ENCODE results near the gene RAB22A. TPM values are rescaled to one million over a fixed set of nuclear protein-coding genes. Genes with fewer than 3 reads are reported as not detected.

The RAB22A gene
- total RNA-seq, 4 donors from 2014 or later: 4.2 to 25.9 (median 20.7) TPM

GRCh38 chr20:58388028-58388601 lies 78.6 kb downstream of the RAB22A start:
- H3K27me3 ChIP-seq: no peaks in the 10 kb centered on the region
- H3K4me1 ChIP-seq: peaks cover 11 to 29% (median 21%) of the 10 kb centered on the region in 4 donors
- WGBS, 2 donors (ENCODE audit: low coverage in 1 of 2): 63 to 65% methylated on average over 4 of the region's 4 CpGs
- DNase-seq: no peak
- in situ Hi-C loops (cut with MboI; ENCODE audit: low pct_ligation_motif_present in 1 of 4, low pct_unique_long_range_greater_than_20kb in 1 of 4, low sequenced_read_pairs in 3 of 4): no loop called here
- TF ChIP-seq CTCF (IDR thresholded peaks at IDR 0.05) (no peak), EP300 (IDR thresholded peaks at IDR 0.05; ENCODE audit: low read depth) (no peak), POLR2AphosphoS5 (IDR thresholded peaks at IDR 0.05) (no peak), POLR2A (IDR thresholded peaks at IDR 0.05) (no peak)
- H3K9me3 ChIP-seq: no peaks in the 10 kb centered on the region
- H3K36me3 ChIP-seq: no peaks in the 10 kb centered on the region
- H3K4me3 ChIP-seq: peak overlapping the region in 3 of 4 donors; percentile 68 to 82 (median 78)
- H3K27ac ChIP-seq: peak overlapping the region; percentile 92 to 96 (median 94)
- intact Hi-C loops (cut with DNase I; ENCODE audit: low total_unique reads): no loop called here

GRCh38 chr20:58388882-58389323 lies 79.4 kb downstream of the RAB22A start, which contains the start of gene VAPB:
Gene VAPB, plus strand, starts transcription at chr20:58389229. Its CDS starts 231 bp downstream, at chr20:58389460.
- 1% methylated on average over 31 of the region's 51 CpGs; no CpG with 5 or more reads in 1 of the 2 donors for WGBS, 2 donors (ENCODE audit: low coverage in 1 of 2)
- in situ Hi-C loops (cut with MboI; ENCODE audit: low pct_ligation_motif_present in 1 of 4, low pct_unique_long_range_greater_than_20kb in 1 of 4, low sequenced_read_pairs in 3 of 4) (no loop called here), intact Hi-C loops (cut with DNase I; ENCODE audit: low total_unique reads) (no loop called here)

GRCh38 chr20:58389324-58389967 lies 79.9 kb downstream of the RAB22A start:
- Histone ChIP-seq H3K27ac (peak overlapping the region; percentile 92 to 96 (median 94)), H3K27me3 (no peaks in the 10 kb centered on the region), H3K36me3 (no peaks in the 10 kb centered on the region), H3K4me3 (peak overlapping the region; percentile 68 to 93 (median 80)), H3K9me3 (no peaks in the 10 kb centered on the region), H3K4me1 (peaks cover 11 to 37% (median 21%) of the 10 kb centered on the region in 4 donors)
- intact Hi-C loops (cut with DNase I; ENCODE audit: low total_unique reads): no loop called here
- TF ChIP-seq POLR2AphosphoS5 (IDR thresholded peaks at IDR 0.05) (no peak), CTCF (IDR thresholded peaks at IDR 0.05) (no peak), EP300 (IDR thresholded peaks at IDR 0.05; ENCODE audit: low read depth) (no peak), POLR2A (IDR thresholded peaks at IDR 0.05) (peak; percentile 37)
- WGBS, 2 donors (ENCODE audit: low coverage in 1 of 2): 0% methylated on average over 45 of the region's 56 CpGs; no CpG with 5 or more reads in 1 of the 2 donors
- in situ Hi-C loops (cut with MboI; ENCODE audit: low pct_ligation_motif_present in 1 of 4, low pct_unique_long_range_greater_than_20kb in 1 of 4, low sequenced_read_pairs in 3 of 4): no loop called here
- DNase-seq: peak; percentile 48

More at GRCh38 chr20:58388882-58389323, 79.4 kb downstream of the RAB22A start, which contains the start of gene VAPB:
- H3K9me3 ChIP-seq: no peaks in the 10 kb centered on the region
- H3K27ac ChIP-seq: peak within 1 kb of the TSS; percentile 92 to 96 (median 94)
- H3K4me1 ChIP-seq: peaks cover 11 to 33% (median 21%) of the 10 kb centered on the region in 4 donors
- TF ChIP-seq POLR2A (IDR thresholded peaks at IDR 0.05): peak; percentile 64
- TF ChIP-seq POLR2AphosphoS5 (IDR thresholded peaks at IDR 0.05): peak; percentile 87 to 94 (median 91)
- no peak for TF ChIP-seq EP300 (IDR thresholded peaks at IDR 0.05; ENCODE audit: low read depth)
- DNase-seq: peak; percentile 97
- H3K4me3 ChIP-seq: peak within 1 kb of the TSS; percentile 68 to 93 (median 80)
- H3K27me3 ChIP-seq: no peaks in the 10 kb centered on the region
- H3K36me3 ChIP-seq: no peaks in the 10 kb centered on the region

- Histone ChIP-seq H3K36me3 (no peaks in the 10 kb centered on the region), H3K4me3 (peak overlapping the region; percentile 68 to 93 (median 80)), H3K9me3 (no peaks in the 10 kb centered on the region), H3K4me1 (peaks cover 11 to 44% (median 21%) of the 10 kb centered on the region in 4 donors), H3K27ac (peak overlapping the region; percentile 92 to 96 (median 94)), H3K27me3 (no peaks in the 10 kb centered on the region)
- no peak for TF ChIP-seq EP300 (IDR thresholded peaks at IDR 0.05; ENCODE audit: low read depth)
- no peak for TF ChIP-seq POLR2AphosphoS5 (IDR thresholded peaks at IDR 0.05)
- TF ChIP-seq POLR2A (IDR thresholded peaks at IDR 0.05): no peak
- TF ChIP-seq CTCF (IDR thresholded peaks at IDR 0.05): no peak
- 80 to 84% methylated on average over 10 to 17 of the region's 17 CpGs for WGBS, 2 donors (ENCODE audit: low coverage in 1 of 2)
- DNase-seq: no peak
- intact Hi-C loops (cut with DNase I; ENCODE audit: low total_unique reads) (no loop called here), in situ Hi-C loops (cut with MboI; ENCODE audit: low pct_ligation_motif_present in 1 of 4, low pct_unique_long_range_greater_than_20kb in 1 of 4, low sequenced_read_pairs in 3 of 4) (loop anchor here in 1 of 4 donors (5.0 kb wide), 1 partner anchor 78 kb away; no protein-coding TSS in a partner anchor)
Measured at GRCh38 chr20:58389968-58390658, 80.6 kb downstream of the RAB22A start.
